K562 (cell line): ENCODE data around the gene GNGT2.

ENCODE experiments used
- BRD4 ChIP-seq: fragments of 200-600 bp; sonication (generic); IDR thresholded peaks from 2 replicates; pipeline ENCODE4 v1.6.1; 2017; ENCODE audit warnings: inconsistent platforms
- E2F1 ChIP-seq: sonication (generic); formaldehyde crosslinking; IDR thresholded peaks from 2 replicates; pipeline ENCODE4 v1.8.1; 2023; ENCODE audit warnings: mild to moderate bottlenecking, missing genetic modification reagents, moderate library complexity
- EZH2 ChIP-seq: IDR thresholded peaks from 2 replicates; pipeline ENCODE4 v1.6.1; 2012; ENCODE audit warnings: low read depth, mild to moderate bottlenecking, inconsistent platforms, low read length, borderline replicate concordance
- NCOA1 ChIP-seq: fragments of 450-650 bp; IDR thresholded peaks from 2 replicates; pipeline ENCODE4 v1.6.1; 2016; ENCODE audit warnings: low read depth
- POLR2A ChIP-seq: fragments of 450-650 bp; conservative IDR thresholded peaks from 2 replicates; pipeline ENCODE4 v1.6.1; 2016
- REST ChIP-seq, 2 experiments: fragments of 450-650 bp; formaldehyde crosslinking in 1 of 2; IDR thresholded peaks; 2 replicates each; pipeline versions ENCODE4 v1.4.0 to v1.6.1; 2014 to 2020; ENCODE audit warnings: mild to moderate bottlenecking in 2 of 2, borderline replicate concordance in 1 of 2, low read depth in 1 of 2
- SIN3A ChIP-seq, 2 experiments: fragments of 150-350 bp in 1 of 2; IDR thresholded peaks; 2 replicates each; pipeline ENCODE4 v1.6.1; 2011 to 2016; ENCODE audit warnings: borderline replicate concordance in 2 of 2, low read depth in 2 of 2, low read length in 2 of 2, mild to moderate bottlenecking in 2 of 2, moderate library complexity in 2 of 2; ENCODE audit not compliant: control insufficient read depth in 1 of 2
- U2AF1 ChIP-seq: fragments of 200-400 bp; formaldehyde crosslinking; optimal IDR thresholded peaks from 2 replicates; pipeline ENCODE3; 2017; ENCODE audit warnings: mild to moderate bottlenecking, low read depth, low read length, moderate library complexity
- ZNF311 ChIP-seq: fragments of 250-450 bp; sonication (Bioruptor Pico); IDR thresholded peaks from 2 replicates; pipeline ENCODE4 v1.4.0; 2020; ENCODE audit warnings: mild to moderate bottlenecking, moderate library complexity

- TF ChIP-seq POLR2A (no peak), REST (IDR thresholded peaks at IDR 0.05; ENCODE audit: borderline replicate concordance) (no peak), REST (CRISPR knock-in tag; IDR thresholded peaks at IDR 0.05; ENCODE audit: low read depth) (no peak), E2F1 (CRISPR knock-in tag) (no peak), U2AF1 (no peak), BRD4 (no peak), ZNF311 (no peak), EZH2 (no peak), NCOA1 (no peak), SIN3A (IDR thresholded peaks at IDR 0.05; ENCODE audit: borderline replicate concordance in 2 of 2, control insufficient read depth in 1 of 2, low read depth in 2 of 2, low read length in 2 of 2) (no peak)
Measured at GRCh38 chr17:49255125-49255524, 44.8 kb upstream of the GNGT2 start.
